Astrocyte (in vitro differentiated cells and primary cell): ENCODE results near the gene KDM4B.

ENCODE experiments used
- EZH2 ChIP-seq: IDR thresholded peaks from 2 replicates; pipeline ENCODE4 v1.6.1; 2012; ENCODE audit warnings: mild to moderate bottlenecking, low read length, inconsistent platforms; ENCODE audit not compliant: insufficient read depth
- TF ChIP-seq, protein P1 (sequence below): IDR thresholded peaks from 2 replicates; pipeline ENCODE4 v1.5.1; 2011; ENCODE audit warnings: low read depth, mild to moderate bottlenecking, inconsistent platforms, low read length, moderate library complexity; ENCODE audit not compliant: insufficient read depth

DNA sequence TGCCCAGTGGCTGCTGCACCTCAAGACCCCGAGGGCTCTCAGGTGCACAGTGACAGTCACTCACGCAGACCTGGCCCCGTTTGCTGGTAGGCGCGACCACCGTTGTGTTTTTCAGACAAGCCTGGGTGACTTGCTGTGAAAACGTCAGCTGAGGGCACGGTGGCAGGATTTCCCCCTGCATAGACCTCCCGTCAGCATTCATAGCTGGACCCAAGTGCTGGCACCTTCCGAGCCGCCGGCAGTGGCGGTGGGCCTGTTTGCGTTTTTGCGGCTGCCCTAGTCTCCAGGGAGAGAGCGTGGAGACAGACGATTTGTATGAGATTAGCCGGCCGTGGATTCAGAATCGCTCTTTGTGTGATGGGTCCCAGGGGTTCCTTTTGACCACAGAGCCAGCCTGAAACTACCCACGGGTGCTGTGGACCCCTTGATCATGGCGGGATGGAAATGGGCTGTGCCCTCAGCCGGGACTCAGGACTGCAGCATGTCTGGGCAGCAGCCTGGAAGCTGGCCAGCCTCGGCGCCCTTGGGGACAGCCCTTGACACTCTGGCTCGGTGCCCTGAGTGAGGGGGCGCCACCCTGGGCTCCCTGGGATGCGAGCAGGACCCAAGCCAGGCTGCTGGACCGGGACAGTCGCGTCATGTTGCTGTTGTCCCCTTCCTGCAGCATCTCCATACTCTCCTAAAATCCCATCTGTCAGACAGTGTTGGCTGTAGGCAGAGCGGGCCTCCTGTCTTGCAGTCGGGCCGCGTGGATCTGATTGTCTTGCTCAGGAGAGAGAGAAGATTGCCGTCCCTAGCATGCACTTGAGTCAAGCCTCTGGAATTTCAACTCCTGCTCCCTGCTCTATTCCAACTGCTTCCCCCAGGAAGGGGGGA lies 8.6 kb downstream of the KDM4B start:
- TF ChIP-seq, protein P1, sequence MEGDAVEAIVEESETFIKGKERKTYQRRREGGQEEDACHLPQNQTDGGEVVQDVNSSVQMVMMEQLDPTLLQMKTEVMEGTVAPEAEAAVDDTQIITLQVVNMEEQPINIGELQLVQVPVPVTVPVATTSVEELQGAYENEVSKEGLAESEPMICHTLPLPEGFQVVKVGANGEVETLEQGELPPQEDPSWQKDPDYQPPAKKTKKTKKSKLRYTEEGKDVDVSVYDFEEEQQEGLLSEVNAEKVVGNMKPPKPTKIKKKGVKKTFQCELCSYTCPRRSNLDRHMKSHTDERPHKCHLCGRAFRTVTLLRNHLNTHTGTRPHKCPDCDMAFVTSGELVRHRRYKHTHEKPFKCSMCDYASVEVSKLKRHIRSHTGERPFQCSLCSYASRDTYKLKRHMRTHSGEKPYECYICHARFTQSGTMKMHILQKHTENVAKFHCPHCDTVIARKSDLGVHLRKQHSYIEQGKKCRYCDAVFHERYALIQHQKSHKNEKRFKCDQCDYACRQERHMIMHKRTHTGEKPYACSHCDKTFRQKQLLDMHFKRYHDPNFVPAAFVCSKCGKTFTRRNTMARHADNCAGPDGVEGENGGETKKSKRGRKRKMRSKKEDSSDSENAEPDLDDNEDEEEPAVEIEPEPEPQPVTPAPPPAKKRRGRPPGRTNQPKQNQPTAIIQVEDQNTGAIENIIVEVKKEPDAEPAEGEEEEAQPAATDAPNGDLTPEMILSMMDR = no peak
- no peak for TF ChIP-seq EZH2
